Body of pancreas (tissue), 4 donors: ENCODE data around the gene IFFO2. TPM values are rescaled to one million over a fixed set of nuclear protein-coding genes. Genes with fewer than 3 reads are reported as not detected.

ENCODE experiments used
- ATAC-seq: fragments of 150-250 bp; one replicate; pipeline ENCODE4 v1.9.1; 2016
- DNase-seq, 4 donors: peaks; one replicate each; pipeline ENCODE4 v3.0.0-alpha.2; 2019
- H3K27ac ChIP-seq, 4 donors: fragments of 200-600 bp; sonication (generic); 1 replicate in 3 of 4; 2 replicates in 1 of 4; pipeline versions ENCODE4 v1.5.1 to v1.6.1; 2016 to 2019; ENCODE audit warnings: mild to moderate bottlenecking in 1 of 4, mixed read lengths in 1 of 4, moderate library complexity in 1 of 4
- H3K27me3 ChIP-seq, 2 donors: fragments of 200-600 bp; sonication (generic); one replicate each; pipeline ENCODE4 v1.6.0; 2016; ENCODE audit warnings: mild to moderate bottlenecking in 1 of 2
- H3K36me3 ChIP-seq, 2 donors: fragments of 200-600 bp; sonication (generic); replicated peaks in 1 of 2; 2 replicates each; pipeline ENCODE4 v1.5.1; 2016; ENCODE audit warnings: low read depth in 2 of 2; ENCODE audit not compliant: insufficient read depth in 1 of 2
- H3K4me1 ChIP-seq: fragments of 200-600 bp; sonication (generic); one replicate; pipeline ENCODE4 v1.6.0; 2016
- H3K4me3 ChIP-seq, 2 donors: fragments of 200-600 bp; sonication (generic); 1 replicate in 1 of 2; 2 replicates in 1 of 2; pipeline ENCODE4 v1.5.1; 2016 to 2019
- H3K9me3 ChIP-seq, 3 donors: fragments of 200-600 bp; sonication (generic); 1 replicate in 2 of 3; 2 replicates in 1 of 3; pipeline ENCODE4 v1.5.1; 2016
- CTCF ChIP-seq, 7 experiments: fragments of 450-650 bp in 4 of 7; fragments of 200-600 bp in 3 of 7; sonication (generic) in 3 of 7; IDR thresholded peaks; one replicate each; pipeline ENCODE4 v1.5.1; 2016 to 2019; ENCODE audit warnings: antibody characterized with exemption in 7 of 7
- POLR2A ChIP-seq, 3 donors: fragments of 450-650 bp; IDR thresholded peaks; one replicate each; pipeline ENCODE4 v1.6.1; 2016; ENCODE audit warnings: antibody characterized with exemption in 3 of 3, mild to moderate bottlenecking in 2 of 3
- WGBS, 2 donors: methylation state at CpG; one replicate each; pipeline ENCODE4 v1.1.5; 2017; 5-methylcytosine and 5-hydroxymethylcytosine counted together
- intact Hi-C: fragments of 100-400 bp; cut with DNase I; formaldehyde crosslinking; loops from one replicate; pipeline ENCODE4 v1.15.1; 2023
- total RNA-seq, 2 donors: library from RNA; depleted of rRNA; stranded (reverse); fragments of >200 nt; gene quantifications; one replicate each; pipeline ENCODE4 v1.1.0, GENCODE V29; 2016

The IFFO2 gene
- total RNA-seq, 2 donors from 2014 or later = 23.1 to 219 TPM

GRCh38 chr1:18907917-18908845 lies 48.3 kb downstream of the IFFO2 start:
- Histone ChIP-seq H3K27ac (peak overlapping the region in 3 of 4 donors; percentile 24 to 55 (median 30)), H3K9me3 (no peaks in the 10 kb centered on the region), H3K4me3 (no peak overlapping the region), H3K4me1 (peaks cover 19% of the 10 kb centered on the region), H3K36me3 (peaks cover 8 to 26% of the 10 kb centered on the region in 2 donors), H3K27me3 (no peaks in the 10 kb centered on the region)
- no peak for DNase-seq
- intact Hi-C loops = loop anchor here (5.0 to 10.0 kb wide), 2 partner anchors 47 to 184 kb away; partner anchors contain the start of gene IFFO2
- ATAC-seq = no peak
- TF ChIP-seq POLR2A (IDR thresholded peaks at IDR 0.05) = no peak
- no peak for TF ChIP-seq CTCF (IDR thresholded peaks at IDR 0.05)
- WGBS, 2 donors = 60 to 75% methylated on average over 21 to 22 of the region's 22 CpGs

DNA sequence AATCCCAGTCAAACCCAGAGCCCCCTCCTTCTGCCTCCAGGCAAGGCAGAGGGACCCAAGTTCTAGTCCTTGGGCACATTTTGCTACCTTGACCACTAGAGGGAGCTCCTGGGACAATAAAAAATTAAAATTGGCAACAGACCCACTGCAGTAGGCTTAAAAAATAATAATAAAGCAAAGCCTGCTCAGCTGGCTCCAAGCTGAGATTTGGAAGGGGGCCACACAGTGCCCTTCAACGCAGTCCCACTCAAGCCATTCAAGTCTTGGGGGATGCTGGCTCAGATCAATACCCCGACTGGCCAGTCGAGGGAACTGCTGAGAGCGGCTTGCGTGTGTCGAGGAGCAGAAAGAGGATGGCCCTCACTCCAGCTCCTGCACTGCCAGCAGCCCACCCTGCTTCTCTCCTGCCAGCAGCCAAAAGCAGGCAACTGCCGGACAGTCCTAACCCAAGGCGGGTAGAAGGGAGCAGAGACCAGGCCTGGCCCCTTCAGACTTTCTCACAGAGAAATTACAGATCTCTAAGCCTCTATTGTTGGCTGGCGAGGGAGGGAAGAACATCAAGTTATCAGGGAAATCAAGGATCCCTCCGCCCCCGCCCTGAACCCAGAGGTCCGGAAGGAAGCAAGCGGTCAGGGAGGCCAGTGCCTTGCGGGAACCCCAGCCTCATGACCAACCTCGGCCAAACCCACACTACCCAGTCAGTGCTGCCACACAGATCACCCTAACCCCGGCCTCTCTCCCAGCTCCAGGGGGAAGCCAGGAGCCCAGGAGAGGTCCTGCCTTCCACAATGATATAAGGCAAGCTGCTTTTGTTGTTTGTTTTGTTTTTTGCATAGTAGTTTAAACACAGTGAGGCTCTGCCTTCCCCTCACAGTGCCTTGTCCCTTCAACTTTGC lies 49.2 kb downstream of the IFFO2 start:
- DNase-seq (peak; percentile 59 to 65 (median 64)), ATAC-seq (no peak)
- TF ChIP-seq CTCF (IDR thresholded peaks at IDR 0.05) (peak; percentile 59 to 88 (median 82)), POLR2A (IDR thresholded peaks at IDR 0.05) (no peak)
- Histone ChIP-seq H3K36me3 (peaks cover 8 to 26% of the 10 kb centered on the region in 2 donors), H3K4me3 (no peak overlapping the region), H3K27me3 (no peaks in the 10 kb centered on the region), H3K9me3 (no peaks in the 10 kb centered on the region), H3K4me1 (peaks cover 22% of the 10 kb centered on the region), H3K27ac (peak overlapping the region in 3 of 4 donors; percentile 24 to 55 (median 30))
- intact Hi-C loops = loop anchor here (5.0 to 10.0 kb wide), 2 partner anchors 48 to 185 kb away; partner anchors contain the start of gene IFFO2
- WGBS, 2 donors = 41 to 63% methylated on average over 4 to 16 of the region's 16 CpGs

DNA sequence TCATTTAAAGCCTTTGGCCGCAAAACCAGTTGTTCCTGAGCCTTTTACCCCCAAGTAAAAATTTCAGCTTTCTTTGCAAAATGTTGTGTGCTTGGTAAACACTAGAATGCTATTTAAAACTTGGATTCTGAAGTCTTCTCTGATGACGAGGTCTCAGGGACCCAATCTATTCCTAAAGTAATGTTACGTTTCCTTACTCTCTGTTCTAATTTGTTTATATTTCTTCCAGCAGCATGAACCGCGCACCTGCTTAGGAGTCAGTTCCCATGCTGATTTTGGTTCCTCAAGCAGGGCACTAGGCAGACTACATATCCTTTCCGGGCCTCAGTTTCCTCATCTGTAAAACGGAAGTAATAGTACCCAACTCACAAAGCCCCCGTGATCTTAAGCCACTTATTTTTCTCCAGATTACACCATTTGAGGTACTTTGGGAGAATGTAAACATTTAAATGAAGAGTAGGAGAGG lies 53.2 kb downstream of the IFFO2 start:
- 14% methylated on average over 8 of the region's 8 CpGs for WGBS, 2 donors
- Histone ChIP-seq H3K27me3 (no peaks in the 10 kb centered on the region), H3K36me3 (peaks cover 0 to 3% of the 10 kb centered on the region in 2 donors), H3K4me1 (peaks cover 36% of the 10 kb centered on the region), H3K9me3 (no peaks in the 10 kb centered on the region), H3K4me3 (peak overlapping the region in 1 of 2 donors; percentile 57), H3K27ac (peak overlapping the region; percentile 79 to 89 (median 87))
- TF ChIP-seq POLR2A (IDR thresholded peaks at IDR 0.05) = no peak
- no peak for TF ChIP-seq CTCF (IDR thresholded peaks at IDR 0.05)
- intact Hi-C loops = loop anchor here (10.0 kb wide), 1 partner anchor 51 kb away; the partner anchor contains the start of gene IFFO2
- no peak for ATAC-seq
- DNase-seq = no peak

GRCh38 chr1:18902523-18903290 lies 53.8 kb downstream of the IFFO2 start, which contains the start of gene ALDH4A1:
TSS of gene ALDH4A1 (minus strand) at chr1:18902555. CDS start at chr1:18902523, 32 bp downstream.
- WGBS, 2 donors = 0 to 2% methylated on average over 31 to 55 of the region's 55 CpGs
- intact Hi-C loops = loop anchor here (10.0 kb wide), 1 partner anchor 52 kb away; the partner anchor contains the start of gene IFFO2
- ATAC-seq = peak; percentile 98

More at GRCh38 chr1:18902523-18903290, 53.8 kb downstream of the IFFO2 start, which contains the start of gene ALDH4A1:
- TF ChIP-seq POLR2A (IDR thresholded peaks at IDR 0.05) (peak in 2 of 3 donors; percentile 58 to 62), CTCF (IDR thresholded peaks at IDR 0.05) (peak in 1 of 7 experiments; percentile 5)
- H3K27me3 ChIP-seq = no peaks in the 10 kb centered on the region
- no peaks in the 10 kb centered on the region for H3K36me3 ChIP-seq
- peaks cover 35% of the 10 kb centered on the region for H3K4me1 ChIP-seq
- H3K27ac ChIP-seq = peak within 1 kb of the TSS; percentile 79 to 89 (median 87)
- peak within 1 kb of the TSS; percentile 35 to 57 for H3K4me3 ChIP-seq
- peak; percentile 97 to 99 (median 98) for DNase-seq
- no peaks in the 10 kb centered on the region for H3K9me3 ChIP-seq
